ENCODE measurements around the gene ASTE1. TPM values are rescaled to one million over a fixed set of nuclear protein-coding genes. Genes with fewer than 3 reads are reported as not detected.

ASTE1 gene
- total and polyA plus RNA-seq, 10 of the 15 experiments (the other 5 are each of a cell fraction or from before 2014, with no cell fraction given): 5.1 to 12.0 (median 8.2) TPM

- TF ChIP-seq, protein P1, sequence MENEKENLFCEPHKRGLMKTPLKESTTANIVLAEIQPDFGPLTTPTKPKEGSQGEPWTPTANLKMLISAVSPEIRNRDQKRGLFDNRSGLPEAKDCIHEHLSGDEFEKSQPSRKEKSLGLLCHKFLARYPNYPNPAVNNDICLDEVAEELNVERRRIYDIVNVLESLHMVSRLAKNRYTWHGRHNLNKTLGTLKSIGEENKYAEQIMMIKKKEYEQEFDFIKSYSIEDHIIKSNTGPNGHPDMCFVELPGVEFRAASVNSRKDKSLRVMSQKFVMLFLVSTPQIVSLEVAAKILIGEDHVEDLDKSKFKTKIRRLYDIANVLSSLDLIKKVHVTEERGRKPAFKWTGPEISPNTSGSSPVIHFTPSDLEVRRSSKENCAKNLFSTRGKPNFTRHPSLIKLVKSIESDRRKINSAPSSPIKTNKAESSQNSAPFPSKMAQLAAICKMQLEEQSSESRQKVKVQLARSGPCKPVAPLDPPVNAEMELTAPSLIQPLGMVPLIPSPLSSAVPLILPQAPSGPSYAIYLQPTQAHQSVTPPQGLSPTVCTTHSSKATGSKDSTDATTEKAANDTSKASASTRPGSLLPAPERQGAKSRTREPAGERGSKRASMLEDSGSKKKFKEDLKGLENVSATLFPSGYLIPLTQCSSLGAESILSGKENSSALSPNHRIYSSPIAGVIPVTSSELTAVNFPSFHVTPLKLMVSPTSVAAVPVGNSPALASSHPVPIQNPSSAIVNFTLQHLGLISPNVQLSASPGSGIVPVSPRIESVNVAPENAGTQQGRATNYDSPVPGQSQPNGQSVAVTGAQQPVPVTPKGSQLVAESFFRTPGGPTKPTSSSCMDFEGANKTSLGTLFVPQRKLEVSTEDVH (IDR thresholded peaks at IDR 0.05; ENCODE audit: low read depth, partially characterized antibody): no peak
Measured at GRCh38 chr3:131031660-131032059, 5.0 kb upstream of the ASTE1 start (continued).

DNA sequence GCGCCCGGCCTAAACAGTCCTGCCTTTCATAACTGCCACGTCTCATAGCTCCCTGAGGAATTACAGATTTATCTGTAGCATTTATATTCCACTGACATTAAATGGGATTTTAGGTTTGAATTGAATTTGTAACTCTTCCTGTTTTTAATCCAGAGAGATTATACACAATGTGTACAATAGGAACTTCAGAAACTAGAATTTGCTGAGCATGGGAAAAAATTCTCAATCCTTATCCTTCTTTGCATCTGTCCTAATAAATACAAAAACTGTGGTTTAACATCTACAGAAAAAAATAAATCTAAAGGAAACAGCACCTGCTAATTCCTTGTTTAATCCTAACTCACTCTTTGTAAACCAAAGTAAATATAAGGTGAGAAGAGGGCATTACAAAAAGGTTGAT lies 2.2 kb upstream of the ASTE1 start:
- no peaks in the 10 kb centered on the region for H4K20me1 ChIP-seq (ENCODE audit: control insufficient read depth, insufficient read depth)
- intact Hi-C loops (cut with micrococcal nuclease; ENCODE audit: unreplicated experiment): loop anchor here (5.0 to 10.0 kb wide), 3 partner anchors 274 to 466 kb away; partner anchors contain the start of gene NUDT16
- H3K36me3 ChIP-seq (ENCODE audit: control insufficient read depth in 2 of 2, insufficient read depth in 2 of 2, low read length in 1 of 2): no peaks in the 10 kb centered on the region
- 75% methylated on average over 3 of the region's 3 CpGs for WGBS (ENCODE audit: insufficient coverage, insufficient replicate concordance, low lambda C conversion rate, missing lambda C conversion rate)
- H3K4me2 ChIP-seq (ENCODE audit: control insufficient read depth, insufficient read depth): no peak overlapping the region
- DNase-seq (ENCODE audit: low read depth, low spot score) (no peak), FAIRE-seq (no peak), ATAC-seq (no peak)
- in situ Hi-C loops (cut with MboI): no loop called here
- SMC1A ChIA-PET (ENCODE audit: uncharacterized antibody, unreplicated experiment): no interaction called here
- H3K4me3 ChIP-seq: no peak overlapping the region
- peaks cover 4% of the 10 kb centered on the region; the same call in 1 of the 2 replicates for H3K79me2 ChIP-seq (ENCODE audit: control insufficient read depth, insufficient read depth, low read length)
- H3K9ac ChIP-seq (ENCODE audit: control insufficient read depth, insufficient read depth, low read length): no peak overlapping the region
- no TSS peak for BruUV-seq (replicated peaks)
- no peak overlapping the region for H3K27ac ChIP-seq (ENCODE audit: control insufficient read depth, insufficient read depth)
- no peaks in the 10 kb centered on the region for H3K9me3 ChIP-seq (replicated peaks; ENCODE audit: control insufficient read depth, insufficient read depth, low read length)
- RAD21 ChIA-PET (ENCODE audit: unreplicated experiment): no interaction called here
- no peak overlapping the region for H2AFZ ChIP-seq (ENCODE audit: control insufficient read depth, low read depth, low read length)
- CTCF ChIA-PET: no interaction called here
- H3K27me3 ChIP-seq (replicated peaks in 1 of 2; ENCODE audit: control insufficient read depth in 2 of 2, insufficient read depth in 2 of 2, low read length in 1 of 2): no peaks in the 10 kb centered on the region
- no peaks in the 10 kb centered on the region; the same call in 1 of the 2 replicates for H3K4me1 ChIP-seq (ENCODE audit: control insufficient read depth, insufficient read depth, low read length)
- POLR2A ChIA-PET: no interaction called here
- no peak for TF ChIP-seq ATF2 (IDR thresholded peaks at IDR 0.05; ENCODE audit: low read length)
- TF ChIP-seq ZNF592 (IDR thresholded peaks at IDR 0.05): no peak
- TF ChIP-seq STAT3 (IDR thresholded peaks at IDR 0.05; ENCODE audit: low read depth, low read length): no peak
- TF ChIP-seq TARDBP (IDR thresholded peaks at IDR 0.05; ENCODE audit: borderline replicate concordance): no peak
- no peak for TF ChIP-seq MTA3 (IDR thresholded peaks at IDR 0.05; ENCODE audit: borderline replicate concordance, low read length)
- no peak for TF ChIP-seq CBX3 (IDR thresholded peaks at IDR 0.05; ENCODE audit: borderline replicate concordance, low read depth)
- TF ChIP-seq JUNB (IDR thresholded peaks at IDR 0.05): no peak
- no peak for TF ChIP-seq NFIC (IDR thresholded peaks at IDR 0.05; ENCODE audit: low read depth, low read length)
- TF ChIP-seq NR2F1 (conservative IDR thresholded peaks at IDR 0.05): no peak
- no peak for TF ChIP-seq SUZ12 (IDR thresholded peaks at IDR 0.05; ENCODE audit: unreplicated experiment)
- TF ChIP-seq RBBP5 (conservative IDR thresholded peaks at IDR 0.05): no peak
- no peak for TF ChIP-seq IKZF1 (conservative IDR thresholded peaks at IDR 0.05)
- no peak for TF ChIP-seq YBX1 (IDR thresholded peaks at IDR 0.05)

Measured in GM12878 (cell line).